Endodermal cell (in vitro differentiated cells): Measurements from ENCODE around the gene MLF1. TPM values are rescaled to one million over a fixed set of nuclear protein-coding genes. Genes with fewer than 3 reads are reported as not detected.

Source experiments
- DNase-seq: peaks from one replicate; pipeline ENCODE4 v3.0.0-alpha.2; 2017
- H3K27ac ChIP-seq: 2 replicates; pipeline ENCODE4 v1.5.1; 2013; ENCODE audit warnings: mild to moderate bottlenecking, low read depth, low read length, moderate library complexity
- H3K27me3 ChIP-seq: 2 replicates; pipeline ENCODE4 v1.6.1; 2013; ENCODE audit warnings: mild to moderate bottlenecking, low read length, moderate library complexity; ENCODE audit not compliant: insufficient read depth, control insufficient read depth, poor library complexity, severe bottlenecking
- H3K36me3 ChIP-seq: 2 replicates; pipeline ENCODE4 v1.7.0; 2013; ENCODE audit warnings: mild to moderate bottlenecking, low read length, moderate library complexity; ENCODE audit not compliant: control insufficient read depth, insufficient read depth
- H3K4me1 ChIP-seq: one replicate; pipeline ENCODE4 v1.7.0; 2013; ENCODE audit warnings: low read length; ENCODE audit not compliant: control insufficient read depth, insufficient read depth
- H3K4me3 ChIP-seq: 2 replicates; pipeline ENCODE4 v1.5.1; 2013; ENCODE audit warnings: mild to moderate bottlenecking, low read length, moderate library complexity
- H3K9ac ChIP-seq: 2 replicates; pipeline ENCODE4 v1.6.1; 2013; ENCODE audit warnings: mild to moderate bottlenecking, low read length, moderate library complexity; ENCODE audit not compliant: poor library complexity, severe bottlenecking; ENCODE audit errors: extremely low read depth
- H3K9me3 ChIP-seq: 2 replicates; pipeline ENCODE4 v1.6.1; 2013; ENCODE audit warnings: mild to moderate bottlenecking, low read length, moderate library complexity; ENCODE audit not compliant: control insufficient read depth
- H3K27ac Mint-ChIP-seq: 2 replicates; pipeline ENCODE4 v1.8.0; 2020; ENCODE audit warnings: mixed read lengths
- H3K27me3 Mint-ChIP-seq: 2 replicates; pipeline ENCODE4 v1.8.0; 2021; ENCODE audit warnings: mild to moderate bottlenecking, mixed read lengths; ENCODE audit not compliant: insufficient read depth
- H3K36me3 Mint-ChIP-seq: 2 replicates; pipeline ENCODE4 v1.8.0; 2020; ENCODE audit warnings: low read depth, mixed read lengths
- H3K4me1 Mint-ChIP-seq: 2 replicates; pipeline ENCODE4 v1.8.0; 2020; ENCODE audit warnings: mixed read lengths
- H3K4me3 Mint-ChIP-seq: 2 replicates; pipeline ENCODE4 v1.8.0; 2020; ENCODE audit warnings: mild to moderate bottlenecking, moderate library complexity, mixed read lengths
- H3K9me3 Mint-ChIP-seq: 2 replicates; pipeline ENCODE4 v1.8.0; 2020; ENCODE audit warnings: mild to moderate bottlenecking, mixed read lengths
- whole genome bisulfite sequencing, 2 experiments: methylation state at CpG; one replicate each; pipeline versions ENCODE4 v1.1.5 to v1.1.7; 2013; ENCODE audit warnings: missing lambda C conversion rate in 2 of 2, mixed read lengths in 1 of 2; ENCODE audit not compliant: insufficient coverage in 1 of 2, insufficient read length in 1 of 2; 5-methylcytosine and 5-hydroxymethylcytosine counted together
- total RNA-seq, 2 donors: library from RNA; stranded (reverse); fragmentation: NEBNext Ultra II Directional in 1 of 2; extraction: Animal tissue kit (Norgen Biotek cat#: 25700) in 1 of 2; gene quantifications; 2 replicates in 1 of 2; 3 replicates in 1 of 2; pipeline ENCODE4 v1.2.1, GENCODE V29; 2021
- TF ChIP-seq, protein P1 (sequence below): fragments of 200-600 bp; sonication (generic); conservative IDR thresholded peaks from 2 replicates; pipeline ENCODE4 v1.5.0; 2021; ENCODE audit warnings: antibody characterized with exemption, mild to moderate bottlenecking

Gene MLF1
- total RNA-seq, 2 donors from 2014 or later, result 19.3 to 43.8 TPM

DNA sequence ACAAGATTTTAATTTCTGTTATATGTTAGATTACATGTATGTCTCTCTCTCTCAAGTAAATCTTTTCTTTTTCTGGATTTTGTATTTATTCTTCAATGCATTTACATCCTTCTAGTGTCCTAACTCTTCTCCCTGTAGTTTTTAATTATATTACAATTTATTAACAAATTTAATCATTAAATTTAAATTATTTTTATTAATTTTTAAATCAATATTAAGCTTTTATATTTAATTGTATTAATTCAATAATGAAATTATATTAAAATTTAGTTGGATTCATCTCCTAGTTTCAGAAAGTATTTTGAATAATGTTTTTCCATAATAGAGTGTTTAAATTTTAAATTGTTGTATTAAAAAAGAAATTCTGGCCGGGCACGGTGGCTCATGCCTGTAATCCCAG is 29.8 kb downstream of the MLF1 start:
- H3K27me3 ChIP-seq, result no peaks in the 10 kb centered on the region
- H3K4me3 ChIP-seq, result no peak overlapping the region
- H3K27ac ChIP-seq, result no peak overlapping the region
- H3K9me3 ChIP-seq, result no peaks in the 10 kb centered on the region
- H3K36me3 ChIP-seq, result peaks cover 17% of the 10 kb centered on the region
- TF ChIP-seq, protein P1, sequence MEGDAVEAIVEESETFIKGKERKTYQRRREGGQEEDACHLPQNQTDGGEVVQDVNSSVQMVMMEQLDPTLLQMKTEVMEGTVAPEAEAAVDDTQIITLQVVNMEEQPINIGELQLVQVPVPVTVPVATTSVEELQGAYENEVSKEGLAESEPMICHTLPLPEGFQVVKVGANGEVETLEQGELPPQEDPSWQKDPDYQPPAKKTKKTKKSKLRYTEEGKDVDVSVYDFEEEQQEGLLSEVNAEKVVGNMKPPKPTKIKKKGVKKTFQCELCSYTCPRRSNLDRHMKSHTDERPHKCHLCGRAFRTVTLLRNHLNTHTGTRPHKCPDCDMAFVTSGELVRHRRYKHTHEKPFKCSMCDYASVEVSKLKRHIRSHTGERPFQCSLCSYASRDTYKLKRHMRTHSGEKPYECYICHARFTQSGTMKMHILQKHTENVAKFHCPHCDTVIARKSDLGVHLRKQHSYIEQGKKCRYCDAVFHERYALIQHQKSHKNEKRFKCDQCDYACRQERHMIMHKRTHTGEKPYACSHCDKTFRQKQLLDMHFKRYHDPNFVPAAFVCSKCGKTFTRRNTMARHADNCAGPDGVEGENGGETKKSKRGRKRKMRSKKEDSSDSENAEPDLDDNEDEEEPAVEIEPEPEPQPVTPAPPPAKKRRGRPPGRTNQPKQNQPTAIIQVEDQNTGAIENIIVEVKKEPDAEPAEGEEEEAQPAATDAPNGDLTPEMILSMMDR, result no peak
- H3K27ac Mint-ChIP-seq, result no peak overlapping the region
- no peaks in the 10 kb centered on the region for H3K9me3 Mint-ChIP-seq
- H3K4me1 Mint-ChIP-seq, result no peaks in the 10 kb centered on the region
- no peaks in the 10 kb centered on the region for H3K27me3 Mint-ChIP-seq
- 80 to 100% methylated on average over 1 to 2 of the region's 2 CpGs for WGBS, 2 experiments
- no peak overlapping the region for H3K9ac ChIP-seq
- DNase-seq, result no peak
- peaks cover 6% of the 10 kb centered on the region for H3K36me3 Mint-ChIP-seq
- H3K4me1 ChIP-seq, result no peaks in the 10 kb centered on the region
- no peak overlapping the region for H3K4me3 Mint-ChIP-seq

DNA sequence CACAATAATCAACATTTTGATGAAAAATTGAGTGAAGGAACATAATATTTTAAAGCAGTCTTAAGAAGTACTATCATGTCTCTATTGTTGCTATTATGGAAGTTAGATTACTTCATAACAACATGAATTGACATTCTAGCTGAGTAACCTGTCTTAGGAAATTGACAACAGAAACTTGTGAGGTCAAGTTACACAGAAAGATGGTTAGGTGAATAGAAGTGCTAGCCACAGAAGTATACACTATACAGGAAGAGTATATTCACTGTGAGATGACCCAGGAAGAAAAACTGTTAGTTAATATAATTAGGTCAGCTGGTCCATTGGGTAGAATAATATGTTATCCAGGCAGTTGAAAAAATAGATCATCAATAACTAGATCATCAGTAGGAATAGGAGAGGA is 31.2 kb downstream of the MLF1 start:
- Mint-ChIP-seq H3K4me1 (no peaks in the 10 kb centered on the region), H3K9me3 (no peaks in the 10 kb centered on the region), H3K4me3 (no peak overlapping the region), H3K27me3 (no peaks in the 10 kb centered on the region), H3K27ac (no peak overlapping the region), H3K36me3 (peaks cover 6% of the 10 kb centered on the region)
- TF ChIP-seq, protein P1, result no peak
- H3K9me3 ChIP-seq, result no peaks in the 10 kb centered on the region
- no peak overlapping the region for H3K27ac ChIP-seq
- H3K9ac ChIP-seq, result no peak overlapping the region
- no peak overlapping the region for H3K4me3 ChIP-seq
- peaks cover 17% of the 10 kb centered on the region for H3K36me3 ChIP-seq
- no peaks in the 10 kb centered on the region for H3K27me3 ChIP-seq
- DNase-seq, result no peak
- no peaks in the 10 kb centered on the region for H3K4me1 ChIP-seq

DNA sequence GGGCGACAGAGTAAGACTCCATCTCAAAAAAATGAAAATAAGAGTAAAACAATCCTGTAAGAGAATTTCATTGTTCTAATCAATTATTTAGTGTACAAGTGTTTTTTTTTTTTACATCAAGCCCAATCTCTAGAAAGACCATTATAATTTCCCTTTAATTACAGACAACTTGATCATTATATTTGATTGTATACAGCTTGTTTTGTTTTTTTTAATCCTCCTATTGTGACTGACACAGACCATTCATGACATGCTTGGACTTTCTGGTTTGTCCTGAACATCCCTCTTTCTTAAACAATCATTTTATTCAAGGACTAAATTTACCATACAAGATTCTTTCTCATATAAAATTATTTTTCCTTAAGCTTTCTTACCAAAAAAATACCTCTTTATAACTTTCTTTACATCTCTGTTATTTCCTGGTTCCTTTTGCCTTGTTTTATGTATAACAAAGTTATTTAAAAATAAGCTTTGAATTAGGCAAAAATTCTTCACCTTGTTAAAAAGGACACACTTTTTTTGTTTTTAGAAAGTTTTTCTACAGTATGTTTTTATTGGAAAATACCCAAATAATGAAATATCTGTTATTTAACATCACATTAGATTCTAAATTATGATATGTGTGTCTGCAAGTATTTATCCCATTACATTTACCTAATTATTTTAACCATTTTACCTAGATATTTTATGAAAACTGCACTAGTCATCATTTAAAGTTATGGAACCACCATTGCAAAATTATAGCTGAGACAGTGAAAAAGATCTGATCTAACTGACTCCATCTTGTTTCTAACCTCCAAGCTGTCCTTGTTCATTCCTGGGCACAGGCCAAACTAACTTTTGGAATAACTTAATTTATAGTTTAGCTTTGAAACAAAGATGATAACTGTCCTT is 47.2 kb downstream of the MLF1 start:
- Mint-ChIP-seq H3K4me1 (no peaks in the 10 kb centered on the region), H3K27me3 (peaks cover 2% of the 10 kb centered on the region), H3K9me3 (peaks cover 77% of the 10 kb centered on the region), H3K27ac (no peak overlapping the region), H3K4me3 (no peak overlapping the region), H3K36me3 (peaks cover 4% of the 10 kb centered on the region)
- DNase-seq, result no peak
- Histone ChIP-seq H3K27ac (no peak overlapping the region), H3K9me3 (peaks cover 59% of the 10 kb centered on the region), H3K27me3 (no peaks in the 10 kb centered on the region), H3K9ac (no peak overlapping the region), H3K4me3 (no peak overlapping the region), H3K4me1 (no peaks in the 10 kb centered on the region), H3K36me3 (no peaks in the 10 kb centered on the region)
- TF ChIP-seq, protein P1, result no peak
- no CpG with 5 or more reads among the region's 1 CpG for WGBS, 2 experiments
